ENCODE results near the gene UBE2H. TPM values are rescaled to one million over a fixed set of nuclear protein-coding genes. Genes with fewer than 3 reads are reported as not detected.

Gene UBE2H
- total and polyA plus RNA-seq, 4 donors = 11.9 to 84.2 (median 23.7) TPM

DNA sequence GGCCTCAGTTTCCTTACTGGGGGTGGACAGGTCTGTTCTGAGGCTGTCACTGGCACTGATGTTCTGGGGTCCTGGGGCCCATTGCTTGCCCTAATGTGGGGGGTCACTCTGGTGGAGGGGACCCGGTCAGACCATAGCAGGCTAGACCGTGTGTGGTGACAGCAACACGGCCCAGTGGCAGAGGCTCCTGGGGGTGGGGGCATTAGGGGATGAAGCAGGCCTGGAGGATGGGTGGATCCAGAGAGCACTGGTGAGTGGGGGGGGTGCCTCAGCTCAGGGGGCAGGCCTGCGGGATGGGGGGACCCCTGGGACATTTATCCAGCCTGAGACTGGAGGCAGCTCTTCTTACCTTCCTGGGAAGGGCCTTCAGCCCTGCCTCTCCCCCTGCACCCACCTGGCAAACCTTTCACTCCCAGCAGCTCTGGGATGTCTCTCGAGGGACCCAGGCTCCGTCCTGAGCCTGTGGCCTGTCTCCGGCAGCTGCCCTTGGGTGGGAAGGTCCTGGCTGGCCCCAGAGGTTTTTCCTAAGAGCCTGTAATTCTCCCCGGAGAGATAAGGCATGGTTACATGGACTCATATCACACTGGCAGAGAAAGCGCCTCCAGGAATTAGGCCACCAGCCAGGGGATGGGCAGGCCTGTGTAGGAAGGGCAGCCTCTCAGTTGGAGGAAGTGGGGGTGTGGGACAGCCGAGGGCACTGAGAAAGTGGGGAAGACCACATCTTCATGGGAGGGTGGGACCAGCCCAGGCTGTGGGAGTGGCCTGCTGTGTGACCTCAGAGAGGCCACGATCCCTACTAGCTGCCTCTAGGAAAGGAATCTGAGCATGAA lies 147.7 kb downstream of the UBE2H start:
- Histone ChIP-seq H3K27me3 (ENCODE audit: control insufficient read depth in 4 of 4, insufficient read depth in 4 of 4, low read length in 3 of 4) (no peaks in the 10 kb centered on the region), H3K9ac (ENCODE audit: low read depth in 1 of 2, low read length in 2 of 2) (no peak overlapping the region), H3K4me1 (ENCODE audit: control insufficient read depth in 4 of 4, insufficient read depth in 4 of 4, low read length in 3 of 4) (no peaks in the 10 kb centered on the region), H3K27ac (ENCODE audit: low read depth in 1 of 2, low read length in 2 of 2) (no peak overlapping the region), H3K36me3 (ENCODE audit: control insufficient read depth in 4 of 4, insufficient read depth in 3 of 4, low read depth in 1 of 4, low read length in 3 of 4) (no peaks in the 10 kb centered on the region), H3K9me3 (ENCODE audit: control insufficient read depth in 4 of 4, low read length in 3 of 4) (no peaks in the 10 kb centered on the region), H3K4me3 (ENCODE audit: low read depth in 1 of 3, low read length in 3 of 3) (no peak overlapping the region)
- WGBS = 82% methylated on average over 11 of the region's 11 CpGs
- DNase-seq (ENCODE audit: low spot score) = no peak
- TF ChIP-seq, protein P1, sequence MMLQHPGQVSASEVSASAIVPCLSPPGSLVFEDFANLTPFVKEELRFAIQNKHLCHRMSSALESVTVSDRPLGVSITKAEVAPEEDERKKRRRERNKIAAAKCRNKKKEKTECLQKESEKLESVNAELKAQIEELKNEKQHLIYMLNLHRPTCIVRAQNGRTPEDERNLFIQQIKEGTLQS (IDR thresholded peaks at IDR 0.05) = no peak
- TF ChIP-seq FOXA2 (IDR thresholded peaks at IDR 0.05) (no peak), FOXA1 (IDR thresholded peaks at IDR 0.05) (no peak), HNF4G (IDR thresholded peaks at IDR 0.05) (no peak), TAF1 (conservative IDR thresholded peaks at IDR 0.05) (no peak), HNF4A (conservative IDR thresholded peaks at IDR 0.05) (no peak), RAD21 (IDR thresholded peaks at IDR 0.05) (no peak), YY1 (IDR thresholded peaks at IDR 0.05) (no peak), JUND (IDR thresholded peaks at IDR 0.05) (no peak), NR2F2 (IDR thresholded peaks at IDR 0.05) (no peak), GABPA (IDR thresholded peaks at IDR 0.05 in 1 of 2, conservative IDR thresholded peaks at IDR 0.05 in 1 of 2) (no peak), RXRA (IDR thresholded peaks at IDR 0.05) (no peak), EGR1 (IDR thresholded peaks at IDR 0.05; ENCODE audit: low read depth in 2 of 2) (no peak), SP1 (IDR thresholded peaks at IDR 0.05) (no peak)
- TF ChIP-seq, protein P2, sequence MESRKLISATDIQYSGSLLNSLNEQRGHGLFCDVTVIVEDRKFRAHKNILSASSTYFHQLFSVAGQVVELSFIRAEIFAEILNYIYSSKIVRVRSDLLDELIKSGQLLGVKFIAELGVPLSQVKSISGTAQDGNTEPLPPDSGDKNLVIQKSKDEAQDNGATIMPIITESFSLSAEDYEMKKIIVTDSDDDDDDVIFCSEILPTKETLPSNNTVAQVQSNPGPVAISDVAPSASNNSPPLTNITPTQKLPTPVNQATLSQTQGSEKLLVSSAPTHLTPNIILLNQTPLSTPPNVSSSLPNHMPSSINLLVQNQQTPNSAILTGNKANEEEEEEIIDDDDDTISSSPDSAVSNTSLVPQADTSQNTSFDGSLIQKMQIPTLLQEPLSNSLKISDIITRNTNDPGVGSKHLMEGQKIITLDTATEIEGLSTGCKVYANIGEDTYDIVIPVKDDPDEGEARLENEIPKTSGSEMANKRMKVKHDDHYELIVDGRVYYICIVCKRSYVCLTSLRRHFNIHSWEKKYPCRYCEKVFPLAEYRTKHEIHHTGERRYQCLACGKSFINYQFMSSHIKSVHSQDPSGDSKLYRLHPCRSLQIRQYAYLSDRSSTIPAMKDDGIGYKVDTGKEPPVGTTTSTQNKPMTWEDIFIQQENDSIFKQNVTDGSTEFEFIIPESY (IDR thresholded peaks at IDR 0.05) = no peak
- TF ChIP-seq, protein P3, sequence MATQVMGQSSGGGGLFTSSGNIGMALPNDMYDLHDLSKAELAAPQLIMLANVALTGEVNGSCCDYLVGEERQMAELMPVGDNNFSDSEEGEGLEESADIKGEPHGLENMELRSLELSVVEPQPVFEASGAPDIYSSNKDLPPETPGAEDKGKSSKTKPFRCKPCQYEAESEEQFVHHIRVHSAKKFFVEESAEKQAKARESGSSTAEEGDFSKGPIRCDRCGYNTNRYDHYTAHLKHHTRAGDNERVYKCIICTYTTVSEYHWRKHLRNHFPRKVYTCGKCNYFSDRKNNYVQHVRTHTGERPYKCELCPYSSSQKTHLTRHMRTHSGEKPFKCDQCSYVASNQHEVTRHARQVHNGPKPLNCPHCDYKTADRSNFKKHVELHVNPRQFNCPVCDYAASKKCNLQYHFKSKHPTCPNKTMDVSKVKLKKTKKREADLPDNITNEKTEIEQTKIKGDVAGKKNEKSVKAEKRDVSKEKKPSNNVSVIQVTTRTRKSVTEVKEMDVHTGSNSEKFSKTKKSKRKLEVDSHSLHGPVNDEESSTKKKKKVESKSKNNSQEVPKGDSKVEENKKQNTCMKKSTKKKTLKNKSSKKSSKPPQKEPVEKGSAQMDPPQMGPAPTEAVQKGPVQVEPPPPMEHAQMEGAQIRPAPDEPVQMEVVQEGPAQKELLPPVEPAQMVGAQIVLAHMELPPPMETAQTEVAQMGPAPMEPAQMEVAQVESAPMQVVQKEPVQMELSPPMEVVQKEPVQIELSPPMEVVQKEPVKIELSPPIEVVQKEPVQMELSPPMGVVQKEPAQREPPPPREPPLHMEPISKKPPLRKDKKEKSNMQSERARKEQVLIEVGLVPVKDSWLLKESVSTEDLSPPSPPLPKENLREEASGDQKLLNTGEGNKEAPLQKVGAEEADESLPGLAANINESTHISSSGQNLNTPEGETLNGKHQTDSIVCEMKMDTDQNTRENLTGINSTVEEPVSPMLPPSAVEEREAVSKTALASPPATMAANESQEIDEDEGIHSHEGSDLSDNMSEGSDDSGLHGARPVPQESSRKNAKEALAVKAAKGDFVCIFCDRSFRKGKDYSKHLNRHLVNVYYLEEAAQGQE (IDR thresholded peaks at IDR 0.05) = no peak
- TF ChIP-seq, protein P4, sequence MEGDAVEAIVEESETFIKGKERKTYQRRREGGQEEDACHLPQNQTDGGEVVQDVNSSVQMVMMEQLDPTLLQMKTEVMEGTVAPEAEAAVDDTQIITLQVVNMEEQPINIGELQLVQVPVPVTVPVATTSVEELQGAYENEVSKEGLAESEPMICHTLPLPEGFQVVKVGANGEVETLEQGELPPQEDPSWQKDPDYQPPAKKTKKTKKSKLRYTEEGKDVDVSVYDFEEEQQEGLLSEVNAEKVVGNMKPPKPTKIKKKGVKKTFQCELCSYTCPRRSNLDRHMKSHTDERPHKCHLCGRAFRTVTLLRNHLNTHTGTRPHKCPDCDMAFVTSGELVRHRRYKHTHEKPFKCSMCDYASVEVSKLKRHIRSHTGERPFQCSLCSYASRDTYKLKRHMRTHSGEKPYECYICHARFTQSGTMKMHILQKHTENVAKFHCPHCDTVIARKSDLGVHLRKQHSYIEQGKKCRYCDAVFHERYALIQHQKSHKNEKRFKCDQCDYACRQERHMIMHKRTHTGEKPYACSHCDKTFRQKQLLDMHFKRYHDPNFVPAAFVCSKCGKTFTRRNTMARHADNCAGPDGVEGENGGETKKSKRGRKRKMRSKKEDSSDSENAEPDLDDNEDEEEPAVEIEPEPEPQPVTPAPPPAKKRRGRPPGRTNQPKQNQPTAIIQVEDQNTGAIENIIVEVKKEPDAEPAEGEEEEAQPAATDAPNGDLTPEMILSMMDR (IDR thresholded peaks at IDR 0.05; ENCODE audit: low read depth, low read length, missing input control) = no peak
- TF ChIP-seq, protein P5, sequence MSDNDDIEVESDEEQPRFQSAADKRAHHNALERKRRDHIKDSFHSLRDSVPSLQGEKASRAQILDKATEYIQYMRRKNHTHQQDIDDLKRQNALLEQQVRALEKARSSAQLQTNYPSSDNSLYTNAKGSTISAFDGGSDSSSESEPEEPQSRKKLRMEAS (IDR thresholded peaks at IDR 0.05) = no peak
